HEK293 (cell line): ENCODE data around the gene IGFBP4.

Experiments used
- CTCF ChIA-PET: fragments of 350-600 bp; formaldehyde crosslinking; extraction: SDS; loops from one replicate; lab custom pipeline; 2021; ENCODE audit warnings: antibody characterized with exemption; lab: Yijun Ruan, JAX
- POLR2A ChIA-PET: fragments of 300-600 bp; formaldehyde crosslinking; extraction: SDS; loops from one replicate; lab custom pipeline; 2020; ENCODE audit warnings: antibody characterized with exemption, inconsistent platforms; lab: Yijun Ruan, JAX
- H3K27ac ChIP-seq: fragments of 200-500 bp; sonication (Bioruptor generic); 2 replicates; pipeline ENCODE4 v1.5.1; 2014; ENCODE audit warnings: low read depth, low read length, control low read depth, inconsistent platforms; ENCODE audit errors: extremely low read depth
- H3K36me3 ChIP-seq, 2 experiments: fragments of 200-500 bp in 1 of 2; sonication (Bioruptor generic) in 1 of 2; 1 replicate in 1 of 2; 2 replicates in 1 of 2; pipeline ENCODE4 v1.5.1; 2014 to 2017; ENCODE audit warnings: inconsistent platforms in 2 of 2, low read length in 2 of 2; ENCODE audit not compliant: control insufficient read depth in 2 of 2, insufficient read depth in 1 of 2
- H3K4me1 ChIP-seq: fragments of 200-500 bp; sonication (Bioruptor generic); 2 replicates; pipeline ENCODE4 v1.5.1; 2014; ENCODE audit warnings: mild to moderate bottlenecking, low read length, inconsistent platforms; ENCODE audit not compliant: control insufficient read depth, insufficient read depth
- H3K4me3 ChIP-seq: 2 replicates; pipeline ENCODE4 v1.5.1; 2011; ENCODE audit warnings: low read depth, mild to moderate bottlenecking, control low read depth, low read length, moderate library complexity
- H3K9me3 ChIP-seq: fragments of 200-500 bp; sonication (Bioruptor generic); 2 replicates; pipeline ENCODE4 v1.5.1; 2014; ENCODE audit warnings: low read depth, low read length, inconsistent platforms; ENCODE audit not compliant: control insufficient read depth, insufficient read depth
- HIC1 ChIP-seq: fragments of 450-650 bp; formaldehyde crosslinking; IDR thresholded peaks from 2 replicates; pipeline ENCODE4 v1.5.1; 2016; ENCODE audit warnings: missing biosample characterization, missing genetic modification characterization
- KLF1 ChIP-seq: fragments of 450-650 bp; formaldehyde crosslinking; IDR thresholded peaks from 2 replicates; pipeline ENCODE4 v1.5.1; 2016; ENCODE audit warnings: missing biosample characterization, missing genetic modification characterization
- KLF10 ChIP-seq: fragments of 450-650 bp; IDR thresholded peaks from 2 replicates; pipeline ENCODE4 v1.5.1; 2018; ENCODE audit warnings: missing biosample characterization, mild to moderate bottlenecking, missing genetic modification characterization
- KLF17 ChIP-seq: fragments of 450-650 bp; formaldehyde crosslinking; IDR thresholded peaks from 2 replicates; pipeline ENCODE4 v1.5.1; 2016; ENCODE audit warnings: missing biosample characterization, missing genetic modification characterization
- OSR2 ChIP-seq: fragments of 450-650 bp; formaldehyde crosslinking; IDR thresholded peaks from 2 replicates; pipeline ENCODE4 v1.5.1; 2016; ENCODE audit warnings: missing biosample characterization, missing genetic modification characterization
- TRIM28 ChIP-seq: IDR thresholded peaks from 2 replicates; pipeline ENCODE4 v1.6.1; 2011; ENCODE audit warnings: low read length, control low read depth, borderline replicate concordance
- TSHZ1 ChIP-seq: fragments of 450-650 bp; formaldehyde crosslinking; IDR thresholded peaks from 2 replicates; pipeline ENCODE4 v1.5.1; 2016; ENCODE audit warnings: missing biosample characterization, missing genetic modification characterization, borderline replicate concordance
- WT1 ChIP-seq: fragments of 450-650 bp; formaldehyde crosslinking; IDR thresholded peaks from 2 replicates; pipeline ENCODE4 v1.5.1; 2016; ENCODE audit warnings: missing biosample characterization, missing genetic modification characterization
- ZBTB1 ChIP-seq: fragments of 450-650 bp; formaldehyde crosslinking; IDR thresholded peaks from 2 replicates; pipeline ENCODE4 v1.5.1; 2016; ENCODE audit warnings: missing biosample characterization, missing genetic modification characterization
- ZFHX2 ChIP-seq: fragments of 450-650 bp; formaldehyde crosslinking; conservative IDR thresholded peaks from 2 replicates; pipeline ENCODE4 v1.5.1; 2016; ENCODE audit warnings: missing biosample characterization, missing genetic modification characterization
- ZNF18 ChIP-seq: fragments of 450-650 bp; formaldehyde crosslinking; IDR thresholded peaks from 2 replicates; pipeline ENCODE4 v1.5.1; 2016; ENCODE audit warnings: missing biosample characterization, missing genetic modification characterization
- ZNF280C ChIP-seq: fragments of 450-650 bp; formaldehyde crosslinking; IDR thresholded peaks from 2 replicates; pipeline ENCODE4 v1.5.1; 2016; ENCODE audit warnings: missing biosample characterization, missing genetic modification characterization
- ZNF335 ChIP-seq: fragments of 450-650 bp; formaldehyde crosslinking; conservative IDR thresholded peaks from 2 replicates; pipeline ENCODE4 v1.5.1; 2016; ENCODE audit warnings: missing biosample characterization, missing genetic modification characterization
- ZNF560 ChIP-seq: fragments of 450-650 bp; formaldehyde crosslinking; IDR thresholded peaks from 2 replicates; pipeline ENCODE4 v1.5.1; 2017; ENCODE audit warnings: missing biosample characterization, missing genetic modification characterization, borderline replicate concordance
- ZNF664 ChIP-seq: fragments of 450-650 bp; formaldehyde crosslinking; IDR thresholded peaks from 2 replicates; pipeline ENCODE4 v1.5.1; 2016; ENCODE audit warnings: missing biosample characterization, missing genetic modification characterization
- ZNF747 ChIP-seq: fragments of 450-650 bp; formaldehyde crosslinking; IDR thresholded peaks from 2 replicates; pipeline ENCODE4 v1.5.1; 2016; ENCODE audit warnings: missing biosample characterization, missing genetic modification characterization
- ZNF76 ChIP-seq: fragments of 450-650 bp; formaldehyde crosslinking; IDR thresholded peaks from 2 replicates; pipeline ENCODE4; 2016; ENCODE audit warnings: low read depth, missing biosample characterization, missing genetic modification characterization, borderline replicate concordance
- ZNF768 ChIP-seq: fragments of 450-650 bp; formaldehyde crosslinking; IDR thresholded peaks from 2 replicates; pipeline ENCODE4 v1.5.1; 2018; ENCODE audit warnings: missing biosample characterization, mild to moderate bottlenecking, missing genetic modification characterization
- ZNF830 ChIP-seq: fragments of 450-650 bp; IDR thresholded peaks from 2 replicates; pipeline ENCODE4 v1.5.0; 2018; ENCODE audit warnings: missing biosample characterization, missing genetic modification characterization, low read depth, mild to moderate bottlenecking, moderate library complexity

The IGFBP4 gene

DNA sequence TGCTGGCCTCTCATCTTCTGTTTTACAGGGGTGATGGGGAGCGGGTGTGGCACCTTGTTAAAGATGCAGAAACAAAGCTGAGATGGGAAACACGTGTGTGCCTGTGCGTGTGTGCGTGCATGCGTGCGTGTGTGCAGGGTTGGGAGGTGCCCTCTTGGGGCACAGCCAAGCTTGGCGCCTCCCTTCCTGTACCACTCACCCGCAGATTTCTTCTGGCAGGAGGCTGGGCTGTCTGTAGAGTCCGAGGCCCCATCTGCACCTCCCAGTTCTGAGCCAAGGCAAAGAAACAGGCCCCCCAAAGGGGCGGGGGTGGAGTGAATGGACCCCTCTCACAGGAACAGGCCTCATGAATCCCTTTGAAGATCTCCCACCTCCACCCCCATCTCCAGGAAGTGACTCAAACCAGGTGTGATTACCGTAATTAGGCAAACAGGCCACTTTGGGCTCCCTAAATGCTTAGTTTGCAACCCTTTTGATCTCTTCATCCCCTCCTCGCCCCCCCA lies 37.3 kb downstream of the IGFBP4 start:
- CTCF ChIA-PET: interaction anchor here (0.6 to 1.5 kb wide), 3 partner anchors 48 to 53 kb away, joined by 3 to 4 read pairs (median 4); no protein-coding TSS in a partner anchor
- TF ChIP-seq KLF10 (tag by site-specific recombination) (no peak), ZNF664 (tag by site-specific recombination) (no peak), ZNF18 (tag by site-specific recombination) (no peak), ZNF335 (tag by site-specific recombination) (peak; percentile 39; the same call in 1 of the 2 replicates), ZNF747 (tag by site-specific recombination) (no peak), KLF1 (tag by site-specific recombination) (peak; percentile 96), KLF17 (tag by site-specific recombination) (no peak), ZNF560 (tag by site-specific recombination) (no peak), OSR2 (no peak), ZNF76 (tag by site-specific recombination) (no peak), TSHZ1 (tag by site-specific recombination) (no peak), ZFHX2 (peak; percentile 26; the same call in 1 of the 2 replicates), ZNF768 (no peak), HIC1 (0 out of 2 replicates have a peak, but pooled peaks have one; percentile 26), ZNF280C (tag by site-specific recombination) (no peak), ZBTB1 (tag by site-specific recombination) (no peak), ZNF830 (tag by site-specific recombination) (no peak), TRIM28 (no peak), WT1 (tag by site-specific recombination) (peak; percentile 53; the same call in 1 of the 2 replicates)
- no peak overlapping the region for H3K27ac ChIP-seq
- no peaks in the 10 kb centered on the region for H3K9me3 ChIP-seq
- no peaks in the 10 kb centered on the region for H3K36me3 ChIP-seq
- no peak overlapping the region for H3K4me3 ChIP-seq
- peaks cover 3% of the 10 kb centered on the region for H3K4me1 ChIP-seq
- POLR2A ChIA-PET: no interaction called here
